SK-N-SH treated with all-trans-retinoic acid at 6 μM for 48 hours (cell line): Measurements from ENCODE around the gene PCNP.

Experiments used
- ATAC-seq: fragments of 200-7000 bp; cut with Tn5 transposase; 3 replicates; pipeline ENCODE4 v1.9.1; 2020; ENCODE audit warnings: mild to moderate bottlenecking, moderate library complexity
- ARNTL ChIP-seq: fragments of 450-650 bp; formaldehyde crosslinking; IDR thresholded peaks from 2 replicates; pipeline ENCODE4 v1.5.0; 2020; ENCODE audit warnings: low read depth, mild to moderate bottlenecking, moderate library complexity, borderline replicate concordance
- BACH2 ChIP-seq: fragments of 250-450 bp; sonication (Bioruptor Pico); IDR thresholded peaks from 2 replicates; pipeline ENCODE4 v1.9.0; 2021; ENCODE audit warnings: mild to moderate bottlenecking, borderline replicate concordance
- CREB5 ChIP-seq: fragments of 250-450 bp; sonication (Bioruptor Pico); IDR thresholded peaks from 2 replicates; pipeline ENCODE4 v1.5.1; 2020; ENCODE audit warnings: low read depth, mild to moderate bottlenecking, moderate library complexity
- CSDC2 ChIP-seq: fragments of 250-450 bp; sonication (Bioruptor Pico); IDR thresholded peaks from 2 replicates; pipeline ENCODE4 v1.5.0; 2020; ENCODE audit warnings: mild to moderate bottlenecking, moderate library complexity
- CSRNP3 ChIP-seq: fragments of 250-450 bp; sonication (Bioruptor Pico); IDR thresholded peaks from 2 replicates; pipeline ENCODE4 v1.5.1; 2021; ENCODE audit warnings: mild to moderate bottlenecking, moderate library complexity
- GLIS3 ChIP-seq: fragments of 250-450 bp; sonication (Bioruptor Pico); IDR thresholded peaks from 2 replicates; pipeline ENCODE4 v1.5.0; 2020; ENCODE audit warnings: mild to moderate bottlenecking, moderate library complexity
- ISL1 ChIP-seq: fragments of 250-450 bp; sonication (Bioruptor Pico); IDR thresholded peaks from 2 replicates; pipeline ENCODE4 v2.1.2; 2022; ENCODE audit warnings: mild to moderate bottlenecking, moderate library complexity
- OSR1 ChIP-seq: fragments of 250-450 bp; sonication (Bioruptor Pico); IDR thresholded peaks from 2 replicates; pipeline ENCODE4 v1.8.0; 2022; ENCODE audit warnings: moderate library complexity, mild to moderate bottlenecking, inconsistent platforms
- RARB ChIP-seq: fragments of 250-450 bp; sonication (Bioruptor Pico); IDR thresholded peaks from 2 replicates; pipeline ENCODE4 v1.8.0; 2021; ENCODE audit warnings: mild to moderate bottlenecking, moderate library complexity
- SNAI2 ChIP-seq: fragments of 250-450 bp; sonication (Bioruptor Pico); IDR thresholded peaks from 2 replicates; pipeline ENCODE4 v1.5.0; 2020; ENCODE audit warnings: mild to moderate bottlenecking, moderate library complexity
- TCF4 ChIP-seq: fragments of 250-450 bp; sonication (Bioruptor Pico); IDR thresholded peaks from 2 replicates; pipeline ENCODE4 v1.8.0; 2021; ENCODE audit warnings: mild to moderate bottlenecking, moderate library complexity, borderline replicate concordance
- TOX ChIP-seq: fragments of 250-450 bp; sonication (Bioruptor Pico); IDR thresholded peaks from 2 replicates; pipeline ENCODE4 v1.8.0; 2021; ENCODE audit warnings: mild to moderate bottlenecking, moderate library complexity, borderline replicate concordance
- ZC3H10 ChIP-seq: fragments of 250-450 bp; sonication (Bioruptor Pico); IDR thresholded peaks from 2 replicates; pipeline ENCODE4 v1.5.1; 2021; ENCODE audit warnings: mild to moderate bottlenecking, moderate library complexity
- ZFP30 ChIP-seq: fragments of 450-650 bp; formaldehyde crosslinking; IDR thresholded peaks from 2 replicates; pipeline ENCODE4 v1.5.0; 2022; ENCODE audit warnings: mild to moderate bottlenecking, moderate library complexity
- ZNF565 ChIP-seq: fragments of 450-650 bp; formaldehyde crosslinking; conservative IDR thresholded peaks from 2 replicates; pipeline ENCODE4 v1.5.0; 2020; ENCODE audit warnings: low read depth, mild to moderate bottlenecking, moderate library complexity
- ZNF70 ChIP-seq: fragments of 450-650 bp; formaldehyde crosslinking; IDR thresholded peaks from 2 replicates; pipeline ENCODE4 v1.5.0; 2020; ENCODE audit warnings: mild to moderate bottlenecking, moderate library complexity
- ZNF8 ChIP-seq: fragments of 450-650 bp; formaldehyde crosslinking; IDR thresholded peaks from 2 replicates; pipeline ENCODE4 v1.5.0; 2020; ENCODE audit warnings: mild to moderate bottlenecking, moderate library complexity
- TF ChIP-seq, protein P1 (sequence below): fragments of 250-450 bp; sonication (Bioruptor Pico); IDR thresholded peaks from 2 replicates; pipeline ENCODE4 v1.5.0; 2020; ENCODE audit warnings: mild to moderate bottlenecking, moderate library complexity

PCNP gene

GRCh38 chr3:101561630-101562328, 12.2 kb upstream of the PCNP start, which contains the start of gene TRMT10C:
TRMT10C (plus strand) TSS chr3:101561868; CDS start chr3:101564782, 2,914 bp downstream.
- no peak for TF ChIP-seq GLIS3 (CRISPR knock-in tag)
- TF ChIP-seq ISL1 (CRISPR knock-in tag), result no peak
- TF ChIP-seq, protein P1, sequence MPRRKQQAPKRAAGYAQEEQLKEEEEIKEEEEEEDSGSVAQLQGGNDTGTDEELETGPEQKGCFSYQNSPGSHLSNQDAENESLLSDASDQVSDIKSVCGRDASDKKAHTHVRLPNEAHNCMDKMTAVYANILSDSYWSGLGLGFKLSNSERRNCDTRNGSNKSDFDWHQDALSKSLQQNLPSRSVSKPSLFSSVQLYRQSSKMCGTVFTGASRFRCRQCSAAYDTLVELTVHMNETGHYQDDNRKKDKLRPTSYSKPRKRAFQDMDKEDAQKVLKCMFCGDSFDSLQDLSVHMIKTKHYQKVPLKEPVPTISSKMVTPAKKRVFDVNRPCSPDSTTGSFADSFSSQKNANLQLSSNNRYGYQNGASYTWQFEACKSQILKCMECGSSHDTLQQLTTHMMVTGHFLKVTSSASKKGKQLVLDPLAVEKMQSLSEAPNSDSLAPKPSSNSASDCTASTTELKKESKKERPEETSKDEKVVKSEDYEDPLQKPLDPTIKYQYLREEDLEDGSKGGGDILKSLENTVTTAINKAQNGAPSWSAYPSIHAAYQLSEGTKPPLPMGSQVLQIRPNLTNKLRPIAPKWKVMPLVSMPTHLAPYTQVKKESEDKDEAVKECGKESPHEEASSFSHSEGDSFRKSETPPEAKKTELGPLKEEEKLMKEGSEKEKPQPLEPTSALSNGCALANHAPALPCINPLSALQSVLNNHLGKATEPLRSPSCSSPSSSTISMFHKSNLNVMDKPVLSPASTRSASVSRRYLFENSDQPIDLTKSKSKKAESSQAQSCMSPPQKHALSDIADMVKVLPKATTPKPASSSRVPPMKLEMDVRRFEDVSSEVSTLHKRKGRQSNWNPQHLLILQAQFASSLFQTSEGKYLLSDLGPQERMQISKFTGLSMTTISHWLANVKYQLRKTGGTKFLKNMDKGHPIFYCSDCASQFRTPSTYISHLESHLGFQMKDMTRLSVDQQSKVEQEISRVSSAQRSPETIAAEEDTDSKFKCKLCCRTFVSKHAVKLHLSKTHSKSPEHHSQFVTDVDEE (CRISPR knock-in tag), result peak; percentile 11; the same call in 1 of the 2 replicates
- TF ChIP-seq, all 23 proteins: peak for 1
- ATAC-seq, result peak; percentile 99

DNA sequence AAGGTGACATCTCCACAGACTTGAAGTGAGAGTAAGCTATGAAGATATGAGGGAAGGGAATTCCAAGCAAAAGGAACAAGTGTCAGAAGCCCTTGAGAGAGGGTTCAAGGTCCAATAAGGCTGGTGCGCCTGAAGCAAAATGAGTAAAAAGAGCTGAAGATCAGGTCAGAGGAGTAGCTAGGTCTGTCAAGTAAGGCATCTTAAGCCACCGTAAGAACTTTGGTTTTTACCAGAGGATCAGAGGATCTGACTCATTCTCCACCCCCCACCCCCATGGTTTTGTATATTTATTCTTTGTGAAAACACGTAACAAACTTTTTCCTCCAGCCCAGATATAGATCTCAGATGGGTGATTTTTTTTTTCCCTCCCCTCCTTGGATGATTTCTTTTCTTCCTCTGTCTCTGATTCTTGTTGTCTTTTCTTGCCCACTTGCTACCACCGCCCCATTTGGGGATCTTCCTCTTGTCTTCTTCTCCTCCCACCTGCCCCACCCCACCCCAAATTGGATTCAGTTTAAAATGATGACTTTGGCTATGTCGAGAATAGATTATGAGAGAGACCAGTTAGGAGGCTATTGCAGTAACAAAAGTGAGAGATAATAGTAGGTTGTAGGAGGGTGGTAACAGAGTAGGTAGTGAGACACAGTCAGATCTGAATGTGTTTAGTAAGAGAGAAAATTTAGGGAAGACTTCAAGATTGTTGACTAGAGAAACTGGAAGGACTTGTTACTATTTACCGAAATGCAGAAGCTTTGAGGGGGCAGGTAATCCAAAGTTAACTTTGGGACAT, 6.3 kb upstream of the PCNP start:
- TF ChIP-seq GLIS3 (CRISPR knock-in tag) (no peak), CSDC2 (CRISPR knock-in tag) (no peak), TCF4 (CRISPR knock-in tag) (no peak), CSRNP3 (CRISPR knock-in tag) (no peak), ZNF8 (no peak), OSR1 (CRISPR knock-in tag) (no peak), ZFP30 (CRISPR knock-in tag) (no peak), CREB5 (CRISPR knock-in tag) (no peak), RARB (CRISPR knock-in tag) (no peak), ARNTL (no peak), TOX (CRISPR knock-in tag) (no peak)

GRCh38 chr3:101571028-101571895, 2.7 kb upstream of the PCNP start:
- no peak for TF ChIP-seq CSDC2 (CRISPR knock-in tag)
- no peak for TF ChIP-seq ARNTL
- no peak for TF ChIP-seq ZFP30 (CRISPR knock-in tag)
- ATAC-seq, result no peak

More for the DNA sequence above, 6.3 kb upstream of the PCNP start:
- ATAC-seq, result no peak

DNA sequence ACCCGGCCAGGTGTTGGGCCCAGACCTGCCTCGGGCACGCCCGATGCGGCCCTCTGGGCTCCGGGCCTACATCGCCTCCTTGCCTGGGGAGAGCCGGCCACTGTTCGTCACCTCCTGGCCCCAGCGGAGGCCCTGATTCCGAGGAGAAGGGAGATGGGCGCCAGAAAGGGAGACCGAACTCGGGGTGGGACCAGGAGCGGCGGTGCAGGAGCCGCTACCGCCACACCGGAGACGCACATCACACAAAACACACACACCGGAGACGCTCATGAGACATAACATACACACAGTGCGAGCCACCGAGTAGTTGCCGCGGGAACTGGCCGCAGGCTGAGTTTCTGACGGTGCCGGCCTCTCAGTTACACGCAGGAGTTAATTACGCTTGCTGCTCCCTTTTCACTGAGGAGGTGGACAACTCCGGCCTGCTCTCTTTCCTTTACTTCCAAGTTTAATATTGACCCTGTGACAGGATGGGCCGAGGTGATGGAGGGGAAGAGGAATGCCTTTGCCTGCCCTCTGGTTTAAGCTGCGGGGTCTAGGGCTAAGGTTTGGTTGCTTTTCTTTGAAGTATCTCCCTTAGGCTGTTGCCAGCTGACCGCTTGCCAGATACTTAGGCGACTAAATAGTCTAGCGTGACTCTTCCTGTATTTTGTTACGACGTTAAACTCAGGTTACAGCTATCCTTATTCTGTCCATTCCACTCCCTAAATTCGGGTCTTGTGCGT, 570 bp downstream of the PCNP start:
- TF ChIP-seq BACH2 (CRISPR knock-in tag), result no peak
- no peak for TF ChIP-seq RARB (CRISPR knock-in tag)
- TF ChIP-seq, protein P1 (CRISPR knock-in tag), result no peak
- no peak for TF ChIP-seq TCF4 (CRISPR knock-in tag)
- TF ChIP-seq ZNF565 (CRISPR knock-in tag), result no peak
- no peak for TF ChIP-seq CSRNP3 (CRISPR knock-in tag)
- TF ChIP-seq ARNTL, result no peak
- TF ChIP-seq GLIS3 (CRISPR knock-in tag), result no peak
- TF ChIP-seq SNAI2 (CRISPR knock-in tag), result no peak
- TF ChIP-seq CSDC2 (CRISPR knock-in tag), result no peak
- TF ChIP-seq TOX (CRISPR knock-in tag), result no peak
- TF ChIP-seq ZNF70, result no peak
- TF ChIP-seq ZC3H10, result no peak
- ATAC-seq, result peak; percentile 62
